NCI-H2227 (cell line): ENCODE measurements around the gene PCGF3.
"Not testable (repeated sequence)": the region's sequence is repeated elsewhere in the genome, so short reads cannot be mapped to it uniquely, and the experiment has no call there.

Experiments used
- DNase-seq: peaks from one replicate; lab custom pipeline; 2025; ENCODE audit not compliant: unreplicated experiment; lab: John Stamatoyannopoulos, UW

The PCGF3 gene

GRCh38 chr4:703336-704197, 2.1 kb upstream of the PCGF3 start:
- DNase-seq, result no peak

DNA sequence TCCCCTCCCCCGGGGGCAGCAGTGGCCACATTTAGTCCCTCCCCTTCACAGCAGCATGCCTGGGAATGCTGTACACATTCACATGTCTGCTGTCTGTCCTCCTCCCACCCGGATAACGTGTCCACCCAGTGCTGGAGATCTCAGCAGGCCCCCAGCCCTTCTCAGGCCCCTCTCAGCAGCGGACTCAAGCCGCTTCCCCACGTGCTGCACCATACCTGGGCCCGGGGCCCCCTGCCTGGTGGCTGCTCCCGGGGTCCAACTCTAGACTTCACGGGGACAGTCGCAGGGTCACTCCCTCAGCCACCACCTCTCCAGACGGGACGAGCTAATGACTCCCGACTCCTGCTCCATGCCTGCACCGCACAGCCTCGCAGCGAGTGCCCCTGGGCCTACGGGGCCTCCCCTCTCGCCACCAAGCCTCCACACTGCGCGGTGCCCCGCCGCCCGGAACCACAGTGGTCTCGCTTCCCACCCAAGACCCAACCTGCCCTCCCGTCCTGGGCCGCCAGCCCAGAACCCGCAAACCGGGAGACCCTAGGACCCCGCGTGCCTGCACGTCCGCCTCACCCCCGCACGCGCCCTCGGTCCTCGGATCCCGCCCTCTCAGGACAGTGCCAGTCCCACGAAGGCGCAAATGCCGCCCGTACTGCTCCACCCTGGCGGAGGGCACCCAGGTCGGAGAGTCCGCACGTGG, 1.3 kb upstream of the PCGF3 start:
- no peak for DNase-seq

DNA sequence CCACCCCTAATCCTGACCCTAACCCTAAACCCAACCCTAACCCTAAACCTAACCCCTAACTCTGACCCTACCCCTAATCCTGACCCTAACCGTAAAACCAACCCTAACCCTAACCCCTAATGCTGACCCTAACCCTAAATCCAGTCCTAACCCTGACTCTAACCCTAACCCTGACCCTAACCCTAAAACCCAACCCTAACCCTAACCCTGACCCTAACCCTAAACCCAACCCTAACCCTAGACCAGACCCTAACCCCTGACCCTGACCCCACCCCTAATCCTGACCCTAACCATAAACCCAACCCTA, 708 bp upstream of the PCGF3 start:
- DNase-seq, result no peak

DNA sequence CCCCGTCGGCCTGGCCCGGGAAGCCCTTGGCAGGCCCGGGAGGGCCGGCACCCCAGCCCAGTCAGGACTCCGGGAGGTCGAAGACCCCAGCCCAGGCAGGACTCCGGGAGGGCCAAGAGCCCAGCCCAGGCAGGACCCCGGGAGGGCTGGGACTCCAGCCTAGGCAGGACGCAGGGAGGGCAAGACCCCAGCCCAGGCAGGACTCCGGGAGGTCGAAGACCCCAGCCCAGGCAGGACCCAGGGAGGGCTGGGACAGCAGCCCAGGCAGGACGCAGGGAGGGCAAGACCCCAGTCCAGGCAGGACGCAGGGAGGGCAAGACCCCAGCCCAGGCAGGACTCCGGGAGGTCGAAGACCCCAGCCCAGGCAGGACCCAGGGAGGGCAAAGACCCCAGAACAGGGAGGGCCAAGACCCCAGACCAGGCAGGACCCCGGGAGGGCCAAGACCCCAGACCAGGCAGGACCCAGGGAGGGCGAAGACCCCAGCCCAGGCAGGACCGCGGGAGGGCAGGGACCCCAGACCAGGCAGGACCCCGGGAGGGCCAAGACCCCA, 526 bp downstream of the PCGF3 start:
- not testable (repeated sequence) for DNase-seq

DNA sequence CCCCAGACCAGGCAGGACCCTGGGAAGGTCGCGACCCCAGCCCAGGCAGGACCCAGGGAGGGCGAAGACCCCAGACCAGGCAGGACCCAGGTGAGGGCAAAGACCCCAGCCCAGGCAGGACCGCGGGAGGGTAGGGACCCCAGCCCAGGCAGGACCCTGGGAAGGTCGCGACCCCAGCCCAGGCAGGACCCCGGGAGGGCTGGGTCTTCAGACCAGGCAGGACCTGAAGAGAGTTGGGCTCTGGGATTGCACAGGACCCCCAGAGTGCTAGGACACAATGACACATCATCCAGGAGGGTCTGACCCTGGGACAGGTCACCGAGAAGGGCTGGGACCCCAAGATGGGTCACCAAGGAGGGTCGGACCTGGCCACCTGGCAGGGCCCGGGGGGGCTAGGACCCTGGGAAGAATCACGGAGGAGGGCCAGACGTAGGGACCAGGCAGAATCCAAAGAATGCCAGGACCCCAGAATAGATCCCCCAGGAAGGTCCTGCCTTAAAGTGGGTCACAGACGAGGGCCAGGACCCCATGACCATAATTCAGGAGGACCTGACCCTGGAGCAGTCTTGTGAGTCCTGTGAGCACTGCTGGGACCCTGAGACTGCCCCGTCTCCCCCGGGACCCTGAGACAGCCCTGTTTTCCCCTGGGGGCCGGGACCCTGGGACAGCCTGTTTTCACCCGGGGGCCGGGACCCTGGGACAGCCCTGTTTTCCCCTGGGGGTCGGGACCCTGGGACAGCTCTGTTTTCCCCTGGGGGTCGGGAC, 1.4 kb downstream of the PCGF3 start:
- DNase-seq, result no peak

GRCh38 chr4:707929-708630, 2.4 kb downstream of the PCGF3 start:
- DNase-seq, result no peak

- no peak for DNase-seq
Observed at GRCh38 chr4:708631-708933, 3.0 kb downstream of the PCGF3 start.

DNA sequence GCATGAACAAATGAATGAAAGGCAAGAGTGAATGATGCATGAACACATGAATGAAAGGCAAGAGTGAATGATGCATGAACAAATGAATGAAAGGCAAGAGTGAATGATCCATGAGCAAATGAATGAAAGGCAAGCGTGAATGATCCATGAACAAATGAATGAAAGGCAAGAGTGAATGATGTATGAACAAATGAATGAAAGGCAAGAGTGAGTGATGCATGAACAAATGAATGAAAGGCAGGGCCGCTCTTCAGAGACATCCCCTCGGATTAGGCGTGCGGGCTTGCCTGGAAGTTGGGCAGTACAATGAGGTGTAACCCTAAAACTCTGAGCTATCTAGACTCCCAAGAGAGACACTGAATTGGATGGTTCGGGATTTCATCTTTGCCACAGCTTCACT, 3.7 kb downstream of the PCGF3 start:
- no peak for DNase-seq

DNA sequence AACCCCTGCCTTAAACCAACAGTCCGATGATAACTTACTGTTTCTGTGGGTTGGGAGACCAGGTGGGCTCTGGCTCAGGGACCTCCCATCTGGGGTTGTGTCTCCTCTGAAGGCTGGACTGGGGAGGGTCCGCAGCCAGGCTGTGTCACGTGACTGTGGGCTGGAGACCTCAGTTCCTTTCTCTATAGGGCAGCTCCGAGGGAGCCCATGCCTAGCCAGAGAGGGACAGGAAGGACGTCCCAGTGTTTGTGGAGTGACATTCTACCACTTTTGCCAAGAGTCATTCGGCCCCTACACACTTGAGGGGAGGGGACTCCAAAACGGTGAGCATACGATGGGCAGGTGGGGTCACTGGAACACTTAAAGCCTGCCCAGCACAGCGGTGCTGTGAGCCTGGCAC, 4.5 kb downstream of the PCGF3 start:
- DNase-seq, result no peak

- DNase-seq, result no peak
Observed at GRCh38 chr4:710916-711315, 5.3 kb downstream of the PCGF3 start.

DNA sequence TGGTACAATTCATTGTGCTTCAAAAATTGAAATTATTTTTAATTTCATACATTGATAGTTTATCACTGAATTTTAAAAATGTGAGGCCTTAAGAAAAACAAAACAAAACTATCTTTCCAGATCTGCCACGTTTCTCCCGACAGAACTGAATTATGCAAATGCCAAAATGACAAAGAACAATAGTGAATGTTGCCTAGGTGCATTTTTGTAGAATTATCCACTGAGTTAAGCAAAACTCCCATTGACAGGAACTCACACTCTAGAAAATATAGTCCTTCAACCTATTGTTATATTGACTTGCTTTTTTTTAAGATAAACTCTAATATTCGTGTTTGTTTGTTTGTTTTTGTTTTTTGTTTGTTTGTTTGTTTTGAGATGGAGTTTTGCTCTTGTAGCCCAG, 6.5 kb downstream of the PCGF3 start:
- no peak for DNase-seq

DNA sequence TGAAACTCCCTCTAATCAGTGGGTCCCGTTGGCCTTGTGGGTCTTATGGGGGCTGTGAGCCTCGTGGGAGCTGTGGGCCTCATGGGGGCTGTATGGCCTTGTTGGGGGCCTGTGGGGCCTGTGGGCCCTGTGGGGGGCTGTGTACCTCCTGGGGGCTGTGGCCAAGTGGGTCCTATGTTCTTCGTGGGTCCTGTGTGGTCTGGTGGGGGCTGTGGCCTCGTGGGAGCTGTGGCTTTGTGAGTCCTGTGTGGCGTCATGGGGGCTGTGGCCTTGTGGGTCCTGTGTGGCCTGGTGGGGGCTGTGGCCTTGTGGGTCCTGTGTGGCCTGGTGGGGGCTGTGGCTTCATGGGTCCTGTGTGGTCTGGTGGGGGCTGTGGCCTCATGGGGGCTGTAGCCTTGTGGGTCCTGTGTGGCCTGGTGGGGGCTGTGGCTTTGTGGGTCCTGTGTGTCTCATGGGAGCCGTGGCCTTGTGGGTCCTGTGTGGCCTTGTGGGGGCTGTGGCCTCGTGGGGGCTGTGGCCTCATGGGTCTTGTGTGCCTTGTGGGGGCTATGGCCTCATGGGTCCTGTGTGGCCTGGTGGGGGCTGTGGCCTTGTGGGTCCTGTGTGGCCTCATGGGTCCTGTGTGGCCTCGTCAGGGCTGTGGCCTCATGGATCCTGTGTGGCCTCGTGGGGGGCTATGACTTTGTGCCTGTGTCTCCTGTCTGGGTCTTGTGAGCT, 7.4 kb downstream of the PCGF3 start:
- DNase-seq, result no peak

DNA sequence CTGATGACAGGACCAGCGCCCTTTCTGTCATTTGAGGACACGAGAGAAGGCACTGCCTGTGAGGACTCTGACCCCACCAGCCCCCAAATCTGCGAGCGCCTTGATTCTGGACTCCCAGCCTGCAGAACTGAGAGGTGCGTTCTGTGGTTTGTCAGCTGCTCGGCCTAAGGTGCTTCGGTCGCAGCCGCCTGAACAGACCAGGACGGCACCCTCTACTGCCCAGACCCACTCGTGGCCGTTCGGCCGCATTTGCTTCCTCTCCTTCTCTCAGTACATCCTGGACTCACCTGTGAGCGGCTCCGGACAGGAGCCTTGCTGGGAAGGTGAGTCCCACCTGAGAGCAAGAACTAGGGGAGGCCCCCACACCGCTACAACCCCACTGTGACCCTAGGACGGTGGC, 8.5 kb downstream of the PCGF3 start:
- DNase-seq, result no peak

DNA sequence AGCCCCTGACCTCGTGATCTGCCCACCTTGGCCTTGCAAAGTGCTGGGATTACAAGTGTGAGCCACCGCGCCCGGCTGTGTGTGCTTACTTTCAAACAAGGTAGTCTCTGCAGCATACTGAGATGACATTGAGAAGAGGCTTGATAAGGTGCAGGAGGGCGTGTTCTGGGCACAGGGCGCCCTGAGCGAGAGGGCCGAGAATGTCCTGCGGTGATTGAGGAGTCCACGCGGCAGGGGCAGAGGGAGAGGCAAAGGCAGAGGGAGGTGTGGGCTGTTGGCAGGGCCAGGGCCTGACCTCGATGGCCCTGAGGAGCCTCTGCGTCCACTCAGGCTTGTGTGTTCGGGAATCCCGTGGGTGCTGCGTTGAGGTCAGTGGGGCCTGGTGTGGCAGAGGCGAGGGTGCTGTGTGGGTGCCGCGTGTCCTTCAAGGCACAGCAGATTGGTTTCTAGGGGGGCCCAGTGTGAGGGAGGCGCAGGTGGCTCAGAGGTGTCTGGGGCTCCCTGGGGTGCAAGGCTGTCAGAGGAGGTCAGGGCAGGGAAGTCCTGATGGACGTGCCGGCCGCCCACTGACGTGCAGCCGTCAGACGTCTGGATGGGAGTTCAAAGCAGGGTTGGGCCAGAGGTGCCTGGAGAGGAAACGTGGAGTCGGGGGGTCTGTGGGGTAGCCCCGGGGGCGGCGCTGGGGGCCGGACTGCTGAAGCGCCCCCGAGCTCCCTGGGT, 12.1 kb downstream of the PCGF3 start:
- DNase-seq, result no peak

DNA sequence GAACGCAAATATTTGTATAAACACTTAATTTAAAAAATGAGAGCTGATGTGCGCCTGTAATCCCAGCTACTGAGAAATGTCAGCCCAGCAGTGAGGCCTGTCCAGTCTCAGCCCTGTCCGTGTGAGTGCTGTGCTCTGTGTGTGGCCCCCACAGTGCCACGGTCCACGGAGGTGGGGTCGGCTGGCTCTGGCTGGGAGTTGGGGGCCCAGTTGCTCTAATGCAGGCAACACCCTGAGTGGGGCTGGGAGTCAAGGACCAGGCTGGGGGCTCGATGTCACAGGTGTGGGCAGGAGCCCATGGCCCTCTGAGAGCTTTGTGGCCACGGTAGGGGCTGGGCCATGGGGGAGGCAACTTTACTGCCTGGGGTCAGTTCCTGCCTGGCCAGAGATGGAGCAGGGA, 12.8 kb downstream of the PCGF3 start:
- DNase-seq, result no peak

GRCh38 chr4:720111-720860, 14.7 kb downstream of the PCGF3 start:
- DNase-seq, result no peak

DNA sequence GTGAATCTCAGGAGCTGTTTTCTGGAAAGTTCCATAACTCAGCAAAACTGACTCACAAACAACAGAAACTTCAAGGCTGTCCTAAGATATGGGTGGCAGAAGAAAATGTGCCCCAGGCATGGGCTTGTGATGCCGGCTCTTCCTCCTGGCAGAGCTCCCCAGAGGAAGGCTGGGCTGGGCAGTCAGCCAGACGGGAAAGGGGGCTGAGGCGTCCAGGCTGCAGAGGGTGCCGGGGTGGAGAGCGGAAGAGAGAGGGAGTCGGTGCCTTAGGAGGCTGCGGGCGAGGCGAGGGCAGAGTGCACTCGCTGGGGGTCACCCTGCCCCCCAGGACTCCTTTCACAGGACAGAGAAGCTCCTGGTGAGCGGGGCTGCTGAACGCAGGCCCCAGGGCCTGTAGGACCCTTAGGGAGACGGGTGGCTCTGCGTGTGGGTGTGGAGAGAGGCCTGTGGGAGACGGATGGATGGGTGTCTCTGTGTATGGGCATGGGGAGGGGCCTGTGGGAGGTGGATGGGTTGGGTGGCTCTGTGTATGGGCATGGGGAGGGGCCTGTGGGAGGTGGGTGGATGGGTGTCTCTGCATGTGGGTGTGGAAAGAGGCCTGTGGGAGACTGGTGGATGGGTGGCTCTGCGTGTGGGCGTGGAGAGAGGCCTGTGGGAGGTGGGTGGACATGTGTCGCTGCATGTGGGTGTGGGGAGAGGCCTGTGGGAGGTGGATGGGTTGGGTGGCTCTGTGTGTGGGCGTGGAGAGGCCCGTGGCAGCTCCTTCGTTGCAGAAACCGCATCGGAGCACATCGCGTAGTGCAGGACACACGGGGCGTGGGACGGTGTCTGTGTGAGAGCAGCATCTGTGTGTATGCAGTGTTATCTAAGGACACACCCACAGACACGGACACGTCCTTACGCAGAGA, 15.9 kb downstream of the PCGF3 start:
- no peak for DNase-seq

- no peak for DNase-seq
Observed at GRCh38 chr4:722169-722725, 16.6 kb downstream of the PCGF3 start.
